NCI-H748 (cell line): Measurements from ENCODE around the gene FARP1.
A peak's percentile ranks its signal among the peaks of the same experiment; 100 is the strongest.

ENCODE experiments used
- DNase-seq: peaks from one replicate; lab custom pipeline; 2025; ENCODE audit not compliant: unreplicated experiment; lab: John Stamatoyannopoulos, UW

The FARP1 gene

DNA sequence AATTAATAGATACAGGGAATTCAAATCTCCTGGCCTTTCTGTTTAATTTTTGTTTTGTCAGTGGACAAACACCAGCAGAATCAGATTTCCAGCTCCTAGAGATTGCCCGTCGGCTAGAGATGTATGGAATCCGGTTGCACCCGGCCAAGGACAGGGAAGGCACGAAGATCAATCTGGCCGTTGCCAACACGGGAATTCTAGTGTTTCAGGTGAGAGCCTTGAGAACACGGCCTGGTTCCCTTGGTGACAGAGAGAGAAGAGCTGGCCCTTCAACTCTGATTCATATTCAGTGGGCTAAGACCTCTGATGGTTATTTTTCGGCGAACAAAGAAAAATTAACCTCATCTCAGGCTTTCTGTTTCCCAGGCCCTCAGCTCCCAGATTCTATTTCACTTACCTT lies 242.7 kb downstream of the FARP1 start:
- peak; percentile 35 for DNase-seq

DNA sequence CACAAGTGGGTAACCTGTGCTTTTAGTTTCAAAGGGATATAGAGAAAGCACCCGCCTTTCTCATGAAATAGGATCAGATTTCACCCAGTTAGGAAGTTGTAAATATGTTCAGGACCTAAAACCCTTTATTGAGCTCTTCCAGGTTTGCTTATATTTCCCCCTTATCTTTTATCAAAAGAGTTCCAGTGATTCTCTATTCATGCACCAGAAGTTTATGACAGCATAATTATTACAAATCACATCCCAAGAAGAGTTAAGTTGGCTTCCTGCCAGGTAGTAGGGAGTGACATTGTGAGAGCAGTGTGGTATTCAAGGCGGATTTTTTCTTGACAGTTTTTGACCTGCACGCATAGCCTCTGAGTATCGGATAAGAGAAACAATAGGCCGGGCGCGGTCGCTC lies 243.7 kb downstream of the FARP1 start:
- DNase-seq, result peak; percentile 98

DNA sequence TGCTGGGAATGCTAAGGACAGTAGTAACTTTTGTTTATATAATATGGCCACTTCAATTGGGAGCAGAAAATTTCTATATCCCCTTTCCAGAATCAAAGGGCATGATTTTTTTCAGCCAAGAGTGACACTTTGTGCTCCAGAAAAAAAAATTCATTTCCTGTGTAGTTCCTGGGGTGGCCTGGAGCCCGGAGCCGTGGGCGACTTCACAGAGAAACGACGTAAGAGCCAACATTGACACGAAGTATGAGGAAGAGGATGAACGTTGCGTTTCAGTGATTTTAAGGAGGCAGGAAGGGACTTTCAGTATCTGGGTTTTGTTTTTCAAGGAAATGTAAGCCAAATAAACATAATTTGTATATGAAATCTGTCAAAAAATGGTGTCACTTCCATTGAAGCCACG lies 246.4 kb downstream of the FARP1 start:
- no peak for DNase-seq

DNA sequence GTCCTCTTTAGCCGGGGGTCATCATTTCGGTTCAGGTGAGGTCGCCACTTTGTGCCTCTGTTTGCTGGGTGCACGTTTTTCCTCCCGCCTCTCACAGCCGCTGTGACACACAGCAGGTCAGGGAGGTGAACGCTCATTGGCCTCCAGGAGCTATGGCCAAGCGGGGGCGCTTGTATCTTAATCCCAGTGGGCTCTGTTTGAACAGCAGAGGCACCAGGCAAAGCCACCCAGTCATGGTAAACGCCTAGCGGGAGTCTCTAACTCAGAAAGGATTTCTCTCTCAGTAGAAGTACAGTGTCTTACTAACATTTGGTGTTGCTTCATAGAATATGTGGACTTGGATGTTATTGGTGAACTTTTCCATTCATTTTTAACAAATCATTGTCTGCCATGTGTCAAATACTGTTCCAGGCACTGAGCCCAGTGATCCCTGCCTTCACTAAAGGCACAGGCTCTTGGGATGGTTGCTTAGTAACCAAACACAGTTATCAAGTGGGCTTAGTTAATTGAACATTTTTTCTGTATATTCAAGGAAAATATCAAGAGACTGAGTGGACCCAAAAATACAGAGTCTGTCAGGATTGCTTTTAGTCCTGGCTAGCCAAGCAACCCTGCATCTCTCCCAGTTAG lies 247.3 kb downstream of the FARP1 start:
- peak; percentile 8 for DNase-seq

DNA sequence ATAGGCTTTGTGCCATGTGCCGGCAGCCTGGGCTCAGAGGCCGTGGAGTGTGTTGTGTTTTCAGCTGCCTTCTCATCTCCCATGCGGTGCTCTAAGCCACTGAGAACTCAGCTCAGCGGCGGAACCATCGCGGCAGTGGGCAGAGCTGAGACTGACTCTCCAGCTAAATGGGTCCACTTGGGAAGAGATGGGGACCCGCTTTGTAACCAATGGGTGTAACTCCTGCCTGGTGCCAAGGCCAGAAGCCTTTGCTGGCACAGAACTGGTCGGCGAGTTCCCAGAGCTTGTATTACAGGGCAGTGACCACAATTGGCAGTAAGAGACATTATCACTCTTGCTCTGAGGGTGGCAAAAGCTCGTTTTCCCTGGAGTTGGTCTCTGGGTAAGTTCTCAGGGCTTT lies 251.0 kb downstream of the FARP1 start:
- no peak for DNase-seq

DNA sequence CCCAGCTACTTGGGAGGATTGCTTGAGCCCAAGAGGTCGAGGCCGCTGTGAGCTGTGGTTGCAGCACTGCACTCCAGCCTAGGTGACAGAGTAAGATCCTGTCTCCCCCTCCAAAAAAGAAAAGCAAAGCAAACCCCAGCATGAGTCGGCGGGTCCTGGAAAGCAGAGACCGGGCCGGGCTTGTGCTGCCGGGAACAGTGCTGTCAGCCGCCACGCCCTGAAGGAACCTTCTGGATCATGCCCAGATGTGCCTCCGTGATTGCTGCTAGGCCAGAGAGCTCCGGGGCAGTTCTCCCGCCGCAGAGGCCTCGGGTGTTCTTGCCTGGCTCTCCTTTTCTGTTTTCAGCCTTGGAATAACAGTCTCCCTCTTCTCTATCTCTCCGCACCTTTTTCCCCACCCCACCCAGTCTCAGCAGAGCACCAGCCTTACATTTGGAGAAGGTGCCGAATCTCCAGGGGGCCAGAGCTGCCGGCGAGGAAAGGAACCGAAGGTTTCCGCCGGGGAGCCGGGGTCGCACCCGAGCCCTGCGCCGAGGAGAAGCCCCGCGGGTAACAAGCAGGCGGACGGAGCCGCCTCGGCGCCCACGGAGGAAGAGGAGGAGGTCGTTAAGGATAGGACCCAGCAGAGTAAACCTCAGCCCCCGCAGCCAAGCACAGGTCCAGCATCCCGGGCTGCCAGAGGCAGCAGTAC lies 252.1 kb downstream of the FARP1 start:
- no peak for DNase-seq

DNA sequence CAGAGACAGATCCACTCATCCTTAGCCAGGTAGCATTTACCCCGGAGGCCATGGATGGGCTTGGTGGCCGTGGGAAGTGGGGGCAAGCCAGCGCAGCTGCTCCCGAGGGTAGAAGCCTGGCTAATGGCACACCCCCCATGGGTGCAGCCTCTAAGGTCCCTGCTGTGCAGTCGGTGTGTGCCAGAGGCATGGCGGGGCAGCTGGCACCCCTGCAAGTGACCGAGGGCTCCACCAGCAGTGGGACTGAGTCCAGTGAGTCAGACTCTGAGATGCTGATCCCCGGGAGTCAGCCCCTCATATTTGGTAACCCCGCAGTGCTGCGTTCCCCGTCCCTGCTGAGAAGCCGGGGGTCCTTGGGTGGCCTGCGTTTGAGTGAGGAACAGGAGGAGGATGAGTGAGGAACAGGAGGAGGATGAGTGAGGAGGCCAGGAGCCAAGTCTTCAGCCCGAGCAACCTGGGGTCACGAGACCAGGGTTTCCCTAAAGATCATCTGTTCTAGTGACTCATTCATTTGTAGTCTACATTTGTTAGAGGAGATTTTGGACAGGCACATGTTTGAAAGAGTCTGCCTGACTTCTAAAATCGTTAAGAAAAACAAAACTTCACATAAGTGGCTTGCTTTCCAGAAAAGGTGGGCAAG lies 253.3 kb downstream of the FARP1 start:
- no peak for DNase-seq

DNA sequence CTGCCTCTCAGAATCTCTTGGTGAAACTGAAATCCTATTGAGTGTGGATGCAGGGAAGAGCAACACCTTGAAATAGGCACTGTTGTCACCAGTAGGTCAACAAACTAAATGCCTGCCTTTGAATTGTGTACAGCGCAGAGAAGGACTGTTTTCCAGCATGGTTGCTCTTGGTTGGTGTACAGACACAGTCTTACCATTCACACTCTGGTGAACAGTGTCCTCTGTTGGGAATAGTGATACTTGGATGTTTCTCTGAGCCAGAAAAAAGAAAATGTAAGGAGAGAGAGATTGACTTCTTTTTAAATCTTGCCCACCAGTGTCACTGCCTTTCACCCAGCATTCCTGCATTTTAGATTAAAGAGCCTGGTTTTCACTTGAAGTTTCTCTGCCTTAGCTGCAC lies 254.3 kb downstream of the FARP1 start:
- DNase-seq, result peak; percentile 19

DNA sequence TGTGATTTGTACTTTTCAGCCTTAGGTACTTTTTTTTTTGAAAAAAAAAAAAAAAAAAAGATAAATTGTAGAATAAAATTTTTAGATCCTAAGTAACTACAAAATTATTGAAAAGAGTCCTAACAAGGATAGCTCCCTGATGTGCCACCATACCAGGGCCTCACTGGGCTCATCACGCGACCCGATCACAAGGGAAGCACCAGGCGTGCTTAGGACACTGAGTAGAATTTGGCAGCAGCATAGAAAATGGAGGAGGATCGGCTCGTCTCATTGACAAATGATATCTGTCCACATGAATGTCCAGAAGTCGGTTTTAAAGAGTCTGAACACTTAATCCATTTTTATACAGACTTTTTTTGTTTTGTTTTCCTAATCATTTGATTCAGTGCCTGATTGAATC lies 255.0 kb downstream of the FARP1 start:
- no peak for DNase-seq

DNA sequence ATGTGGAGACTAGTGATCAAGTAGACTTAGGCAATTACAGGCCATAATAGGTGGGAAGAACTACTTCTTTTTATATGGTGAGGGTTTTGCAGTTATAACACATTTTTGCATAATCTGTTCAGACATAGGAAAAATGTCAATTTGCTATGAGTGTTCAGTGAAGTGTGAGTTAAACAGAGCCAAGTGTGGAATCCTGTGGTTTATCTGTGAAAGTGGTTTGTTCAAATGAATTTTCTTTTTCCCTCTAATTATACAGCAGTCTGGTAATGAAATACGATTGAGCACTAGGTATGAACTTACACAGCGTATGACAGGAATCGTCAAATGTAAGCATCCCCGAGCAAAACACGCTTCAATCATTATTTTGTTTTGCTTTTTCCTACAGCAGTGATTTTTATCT lies 255.7 kb downstream of the FARP1 start:
- no peak for DNase-seq

DNA sequence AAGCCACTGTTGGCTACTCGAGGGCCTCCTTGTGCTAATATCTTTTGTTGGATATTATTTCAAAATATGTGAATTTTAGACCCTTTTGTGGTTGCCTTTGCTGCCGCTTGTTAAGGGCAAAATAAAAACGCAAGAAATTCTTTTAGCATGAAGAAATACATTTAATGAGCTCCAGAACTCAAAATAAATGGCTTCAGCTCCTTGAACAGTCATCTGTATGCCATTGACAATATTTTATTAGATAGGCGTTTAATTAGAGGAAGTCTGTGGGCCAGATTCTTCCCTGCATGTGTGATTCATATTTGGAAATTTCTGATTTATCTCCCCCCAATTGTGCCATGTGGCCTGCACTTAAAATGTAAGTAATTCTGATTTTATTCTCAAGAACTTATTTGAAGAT lies 256.9 kb downstream of the FARP1 start:
- no peak for DNase-seq

DNA sequence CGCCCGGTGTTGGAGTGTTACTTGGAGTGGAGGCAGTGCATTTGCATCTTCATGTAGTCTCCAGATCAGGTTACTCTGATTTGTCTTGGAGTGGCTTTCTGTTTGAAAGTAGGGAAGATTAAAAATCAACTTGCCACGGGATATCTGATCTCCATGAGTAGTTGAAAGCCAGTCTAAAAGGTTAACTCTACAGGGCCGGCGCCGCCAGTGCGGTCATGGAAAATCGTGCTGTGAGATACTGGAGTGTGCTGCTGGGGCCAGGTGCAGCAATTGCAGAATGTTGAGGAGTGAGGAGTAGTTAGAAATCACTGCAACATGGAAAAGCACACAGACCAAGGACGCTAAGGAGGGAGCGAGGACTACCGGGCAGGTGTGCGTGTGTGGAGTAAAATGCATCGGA lies 259.0 kb downstream of the FARP1 start:
- DNase-seq, result no peak

DNA sequence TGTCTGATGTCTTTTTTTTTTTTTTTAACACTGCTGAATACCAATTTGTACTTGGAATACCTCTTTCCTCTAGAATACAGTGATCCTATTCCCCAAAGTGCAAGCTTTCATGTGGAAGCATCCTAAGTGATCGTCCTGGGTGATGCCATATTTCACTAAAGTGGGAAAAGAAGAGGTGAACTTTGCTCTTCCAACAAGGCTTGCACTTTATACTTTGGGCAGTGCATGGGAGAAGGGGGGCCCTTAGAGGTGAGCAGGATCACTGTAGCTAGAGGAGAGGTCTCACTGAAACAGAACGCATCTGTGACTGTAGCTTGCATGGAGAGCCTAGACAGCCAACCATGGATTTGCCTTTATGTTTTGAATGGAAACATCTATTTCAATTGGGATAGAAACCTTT lies 260.2 kb downstream of the FARP1 start:
- DNase-seq, result no peak

DNA sequence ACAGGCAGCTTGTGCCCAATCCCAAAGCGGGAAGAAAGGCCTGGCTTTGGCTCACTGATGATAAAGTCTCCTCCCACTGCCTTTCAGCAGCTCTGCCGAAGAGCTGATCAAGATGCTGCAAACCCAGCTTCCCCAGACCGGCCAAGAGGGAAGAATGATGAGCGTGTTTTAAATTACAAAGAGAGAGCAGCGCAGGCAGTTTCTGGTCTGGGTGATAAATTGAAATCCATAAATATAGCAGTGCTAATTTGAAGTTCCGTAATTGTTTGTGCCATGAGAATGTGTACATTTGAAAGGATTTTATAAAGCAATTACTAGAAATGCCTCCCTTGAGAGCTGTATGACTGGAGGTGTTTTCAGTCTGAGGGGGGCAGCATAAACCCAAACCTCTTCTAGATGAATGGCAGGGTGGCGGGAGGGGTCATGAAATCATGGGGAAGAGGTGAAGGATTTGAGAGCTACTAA lies 262.2 kb downstream of the FARP1 start:
- peak; percentile 84 for DNase-seq

DNA sequence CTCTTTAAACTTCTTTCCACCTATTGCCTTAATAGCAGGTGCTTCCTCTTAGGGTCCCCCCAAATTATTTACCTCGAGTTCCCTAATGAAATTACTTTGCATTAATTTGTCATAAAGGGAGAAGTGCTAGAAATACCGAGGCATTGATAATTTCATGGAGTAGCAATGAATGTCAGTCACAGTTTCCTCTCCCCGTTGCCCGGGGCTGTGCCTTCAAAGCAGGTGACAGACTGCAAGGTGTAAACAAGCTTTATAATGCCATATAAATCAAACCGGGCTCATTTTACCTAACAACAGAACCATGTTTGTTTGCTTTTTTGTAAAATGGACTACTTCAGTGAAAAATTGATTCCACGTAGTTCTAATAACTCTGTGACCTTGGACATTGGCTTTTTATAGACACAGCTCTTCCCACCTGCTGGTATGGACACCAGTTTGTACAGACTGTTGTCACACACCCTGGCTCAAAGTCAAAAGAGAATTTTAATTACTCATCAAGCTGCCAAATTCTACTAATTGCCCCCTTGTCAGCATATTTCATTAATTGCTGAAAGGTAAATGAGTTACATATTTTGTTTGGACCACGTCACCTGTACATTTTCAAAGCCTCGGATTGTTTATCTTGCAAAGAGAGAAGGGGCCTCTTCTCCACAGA lies 262.9 kb downstream of the FARP1 start:
- DNase-seq, result peak; percentile 98

DNA sequence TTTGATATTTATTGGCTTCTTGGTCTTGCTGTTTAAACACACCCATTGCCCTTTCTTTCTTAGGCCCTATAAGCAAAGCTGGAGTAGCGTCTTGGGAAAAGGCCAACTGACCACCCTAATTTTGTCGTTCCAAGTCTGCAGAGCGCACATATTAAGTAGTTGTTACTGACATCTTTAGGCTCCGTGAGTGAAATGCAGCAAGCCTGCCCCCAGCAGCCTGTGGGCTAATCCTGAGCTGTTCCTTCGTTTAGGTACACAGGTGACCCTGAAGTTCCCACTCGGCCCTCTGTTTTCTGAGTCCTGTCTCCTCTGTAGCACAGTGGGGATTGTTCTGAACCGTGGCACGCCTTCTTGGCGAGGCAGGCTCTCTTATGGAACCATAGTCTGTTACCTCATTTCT lies 263.5 kb downstream of the FARP1 start:
- DNase-seq, result peak; percentile 84

DNA sequence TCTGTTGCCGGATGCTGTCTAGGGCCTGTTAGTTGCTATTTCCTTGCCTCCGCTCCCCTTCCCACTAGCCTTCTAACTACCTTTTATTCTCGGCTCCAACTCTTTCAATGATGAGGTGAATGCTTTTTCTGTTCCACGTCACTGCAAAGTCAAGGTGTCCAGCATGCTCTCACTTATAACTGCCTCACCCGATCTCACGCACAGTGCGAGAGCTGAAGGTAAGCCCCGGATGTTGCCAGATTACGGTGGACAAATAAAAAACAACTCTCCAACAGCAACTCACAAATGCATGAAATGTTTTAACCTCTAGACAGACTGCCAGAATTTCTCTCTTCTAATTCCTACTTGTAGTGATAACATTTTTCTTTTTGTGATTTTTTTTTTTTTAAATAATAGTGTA lies 264.1 kb downstream of the FARP1 start:
- peak; percentile 31 for DNase-seq

DNA sequence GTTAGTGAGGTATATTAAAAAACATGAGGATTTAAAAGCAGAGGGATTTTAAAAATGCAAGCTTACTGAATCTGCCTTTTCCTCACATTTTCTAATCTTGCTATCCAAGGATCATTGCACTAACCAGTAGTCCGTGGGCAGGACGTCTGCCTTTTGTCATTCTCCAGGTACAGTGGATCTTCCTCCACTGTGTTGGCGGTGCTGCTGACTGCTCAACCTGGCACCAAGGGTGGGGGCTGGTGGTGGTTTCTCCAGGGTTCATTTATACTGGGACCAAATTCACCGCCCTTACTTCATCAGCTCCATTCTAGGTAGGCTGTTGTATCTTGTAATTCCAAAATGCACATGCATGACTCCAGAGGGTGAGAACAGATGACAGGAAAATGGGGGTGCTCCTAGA lies 264.7 kb downstream of the FARP1 start:
- no peak for DNase-seq

DNA sequence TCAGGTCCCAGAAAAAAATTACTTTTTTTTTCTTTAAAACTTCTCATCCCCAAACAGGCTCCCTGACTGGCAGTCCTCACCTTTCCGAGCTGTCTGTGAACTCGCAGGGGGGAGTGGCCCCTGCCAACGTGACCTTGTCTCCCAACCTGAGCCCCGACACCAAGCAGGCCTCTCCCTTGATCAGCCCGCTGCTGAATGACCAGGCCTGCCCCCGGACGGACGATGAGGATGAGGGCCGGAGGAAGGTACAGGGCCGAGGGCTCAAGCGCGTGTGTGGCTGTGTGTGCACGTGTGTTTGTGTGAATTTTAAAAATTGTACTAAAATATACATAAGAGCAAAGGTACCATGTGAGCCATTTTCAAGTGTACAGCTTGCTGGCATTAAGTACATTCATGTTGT lies 266.4 kb downstream of the FARP1 start:
- no peak for DNase-seq

DNA sequence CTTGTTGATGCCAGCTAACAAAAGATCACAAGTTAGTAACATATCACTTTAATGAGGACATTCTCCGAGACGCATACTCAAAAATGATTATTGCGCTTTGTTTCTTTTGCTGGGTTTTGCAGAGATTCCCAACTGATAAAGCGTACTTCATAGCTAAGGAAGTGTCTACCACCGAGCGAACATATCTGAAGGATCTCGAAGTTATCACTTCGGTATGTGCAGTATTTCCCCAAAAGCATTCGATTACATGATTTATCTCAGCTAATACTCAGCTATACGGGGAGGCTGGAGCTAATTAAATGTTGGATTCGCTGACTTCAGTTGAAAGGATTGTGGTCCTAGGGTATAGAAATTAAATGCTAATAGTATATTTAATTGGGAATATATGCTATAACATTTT lies 267.7 kb downstream of the FARP1 start:
- DNase-seq, result no peak

DNA sequence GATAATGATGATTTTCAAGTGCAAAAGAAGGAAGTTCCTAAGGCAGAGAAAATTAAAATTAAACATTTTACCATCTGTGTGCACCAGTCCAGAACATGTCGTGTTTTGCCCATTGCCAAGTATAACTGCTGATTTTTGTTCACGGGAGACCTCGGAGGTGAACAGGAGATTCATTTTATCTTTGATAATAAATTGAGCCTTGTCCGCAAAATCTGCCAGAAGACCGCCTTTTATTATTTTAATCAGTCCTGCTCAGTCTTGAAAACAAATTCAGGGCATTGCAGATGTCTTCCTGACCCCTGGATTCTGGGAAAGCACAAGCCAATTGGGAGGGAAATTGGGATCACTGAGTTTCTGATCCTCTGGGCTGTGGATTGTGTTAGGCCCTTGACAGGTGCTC lies 268.1 kb downstream of the FARP1 start:
- no peak for DNase-seq
